ENCODE results near the gene NRCAM.
A peak's percentile ranks its signal among the peaks of the same experiment; 100 is the strongest.

The NRCAM gene

GRCh38 chr7:108289852-108290251, 166.4 kb downstream of the NRCAM start:
- H3K27me3 ChIP-seq, result no peaks in the 10 kb centered on the region
- no peaks in the 10 kb centered on the region for H3K36me3 ChIP-seq
- no peaks in the 10 kb centered on the region for H3K9me3 ChIP-seq
- H3K9ac ChIP-seq, result no peak overlapping the region
- H3K4me1 ChIP-seq, result peaks cover 9% of the 10 kb centered on the region
- TF ChIP-seq Cebpa-rat (IDR thresholded peaks at IDR 0.05), result no peak
- no peaks in the 10 kb centered on the region for H4K20me1 ChIP-seq
- no peak overlapping the region for H3K4me3 ChIP-seq
- H3K4me2 ChIP-seq, result no peak overlapping the region
- H3K27ac ChIP-seq, result no peak overlapping the region

- no peak overlapping the region for H3K4me3 ChIP-seq
- H3K36me3 ChIP-seq, result no peaks in the 10 kb centered on the region
- no peak for TF ChIP-seq Cebpa-rat (IDR thresholded peaks at IDR 0.05)
- no peaks in the 10 kb centered on the region for H3K9me3 ChIP-seq
- H3K4me1 ChIP-seq, result peaks cover 10% of the 10 kb centered on the region
- no peak overlapping the region for H3K9ac ChIP-seq
- H3K4me2 ChIP-seq, result no peak overlapping the region
- H3K27me3 ChIP-seq, result no peaks in the 10 kb centered on the region
- no peak overlapping the region for H3K27ac ChIP-seq
- H4K20me1 ChIP-seq, result no peaks in the 10 kb centered on the region
Observed at GRCh38 chr7:108287857-108288256, 168.4 kb downstream of the NRCAM start.

- Histone ChIP-seq H3K9ac (no peak overlapping the region), H3K27me3 (no peaks in the 10 kb centered on the region), H3K27ac (no peak overlapping the region), H3K9me3 (no peaks in the 10 kb centered on the region), H3K36me3 (no peaks in the 10 kb centered on the region), H3K4me3 (no peak overlapping the region), H4K20me1 (no peaks in the 10 kb centered on the region), H3K4me2 (no peak overlapping the region), H3K4me1 (peaks cover 10% of the 10 kb centered on the region)
- TF ChIP-seq Cebpa-rat (IDR thresholded peaks at IDR 0.05), result no peak
Observed at GRCh38 chr7:108286290-108286904, 169.8 kb downstream of the NRCAM start.

GRCh38 chr7:108285778-108286177, 170.5 kb downstream of the NRCAM start:
- H3K27me3 ChIP-seq, result no peaks in the 10 kb centered on the region
- TF ChIP-seq Cebpa-rat (IDR thresholded peaks at IDR 0.05), result no peak

GRCh38 chr7:108285003-108285368, 171.2 kb downstream of the NRCAM start:
- Histone ChIP-seq H3K4me2 (0 out of 2 replicates have a peak overlapping the region, but pooled peaks have one; percentile 15), H3K4me1 (peaks cover 10% of the 10 kb centered on the region), H3K36me3 (no peaks in the 10 kb centered on the region), H4K20me1 (no peaks in the 10 kb centered on the region), H3K27me3 (no peaks in the 10 kb centered on the region), H3K9me3 (no peaks in the 10 kb centered on the region), H3K27ac (no peak overlapping the region), H3K9ac (no peak overlapping the region), H3K4me3 (no peak overlapping the region)
- TF ChIP-seq Cebpa-rat (IDR thresholded peaks at IDR 0.05), result no peak

More at GRCh38 chr7:108285778-108286177, 170.5 kb downstream of the NRCAM start:
- no peak overlapping the region for H3K4me2 ChIP-seq
- H3K9me3 ChIP-seq, result no peaks in the 10 kb centered on the region
- no peaks in the 10 kb centered on the region for H4K20me1 ChIP-seq
- no peak overlapping the region for H3K9ac ChIP-seq
- H3K4me1 ChIP-seq, result peaks cover 10% of the 10 kb centered on the region
- H3K36me3 ChIP-seq, result no peaks in the 10 kb centered on the region
- H3K4me3 ChIP-seq, result no peak overlapping the region
- H3K27ac ChIP-seq, result no peak overlapping the region

- H3K4me3 ChIP-seq, result no peak overlapping the region
- peaks cover 10% of the 10 kb centered on the region for H3K4me1 ChIP-seq
- no peaks in the 10 kb centered on the region for H3K27me3 ChIP-seq
- peak overlapping the region; percentile 15; the same call in 1 of the 2 replicates for H3K4me2 ChIP-seq
- no peaks in the 10 kb centered on the region for H3K36me3 ChIP-seq
- no peak for TF ChIP-seq Cebpa-rat (IDR thresholded peaks at IDR 0.05)
- H3K27ac ChIP-seq, result no peak overlapping the region
- H3K9me3 ChIP-seq, result no peaks in the 10 kb centered on the region
- H3K9ac ChIP-seq, result no peak overlapping the region
- H4K20me1 ChIP-seq, result no peaks in the 10 kb centered on the region
Observed at GRCh38 chr7:108284349-108285002, 171.8 kb downstream of the NRCAM start.

GRCh38 chr7:108283252-108283651, 173.0 kb downstream of the NRCAM start:
- no peak for TF ChIP-seq Cebpa-rat (IDR thresholded peaks at IDR 0.05)
- no peak overlapping the region for H3K4me3 ChIP-seq
- no peak overlapping the region for H3K27ac ChIP-seq
- H3K4me1 ChIP-seq, result peaks cover 10% of the 10 kb centered on the region
- H3K36me3 ChIP-seq, result no peaks in the 10 kb centered on the region
- H4K20me1 ChIP-seq, result no peaks in the 10 kb centered on the region
- H3K4me2 ChIP-seq, result no peak overlapping the region
- no peak overlapping the region for H3K9ac ChIP-seq
- no peaks in the 10 kb centered on the region for H3K9me3 ChIP-seq
- no peaks in the 10 kb centered on the region for H3K27me3 ChIP-seq

- no peaks in the 10 kb centered on the region for H3K9me3 ChIP-seq
- H4K20me1 ChIP-seq, result no peaks in the 10 kb centered on the region
- H3K27me3 ChIP-seq, result no peaks in the 10 kb centered on the region
- H3K4me3 ChIP-seq, result no peak overlapping the region
- no peak overlapping the region for H3K9ac ChIP-seq
- H3K4me1 ChIP-seq, result peaks cover 10% of the 10 kb centered on the region
- no peak overlapping the region for H3K27ac ChIP-seq
- no peak for TF ChIP-seq Cebpa-rat (IDR thresholded peaks at IDR 0.05)
- H3K36me3 ChIP-seq, result no peaks in the 10 kb centered on the region
- no peak overlapping the region for H3K4me2 ChIP-seq
Observed at GRCh38 chr7:108282427-108282996, 173.7 kb downstream of the NRCAM start.

GRCh38 chr7:108280136-108280535, 176.1 kb downstream of the NRCAM start:
- Histone ChIP-seq H3K4me2 (no peak overlapping the region), H4K20me1 (no peaks in the 10 kb centered on the region), H3K36me3 (no peaks in the 10 kb centered on the region), H3K4me3 (no peak overlapping the region), H3K4me1 (peaks cover 10% of the 10 kb centered on the region), H3K9me3 (no peaks in the 10 kb centered on the region), H3K27me3 (no peaks in the 10 kb centered on the region), H3K27ac (no peak overlapping the region), H3K9ac (no peak overlapping the region)
- TF ChIP-seq Cebpa-rat (IDR thresholded peaks at IDR 0.05), result no peak

- TF ChIP-seq Cebpa-rat (IDR thresholded peaks at IDR 0.05), result no peak
- H3K27ac ChIP-seq, result no peak overlapping the region
- no peak overlapping the region for H3K9ac ChIP-seq
- H3K36me3 ChIP-seq, result no peaks in the 10 kb centered on the region
- no peak overlapping the region for H3K4me3 ChIP-seq
- no peaks in the 10 kb centered on the region for H3K27me3 ChIP-seq
- H3K9me3 ChIP-seq, result 0 out of 2 replicates have a peak, but pooled peaks cover 5% of the 10 kb centered on the region
- no peaks in the 10 kb centered on the region for H4K20me1 ChIP-seq
- no peaks in the 10 kb centered on the region for H3K4me1 ChIP-seq
- H3K4me2 ChIP-seq, result no peak overlapping the region
Observed at GRCh38 chr7:108278776-108279175, 177.5 kb downstream of the NRCAM start.

All from BLaER1 (cell line).